Right cardiac atrium (tissue), 5 donors: ENCODE data around the gene TBC1D26. TPM values are rescaled to one million over a fixed set of nuclear protein-coding genes. Genes with fewer than 3 reads are reported as not detected.
"Not testable (repeated sequence)": the region's sequence is repeated elsewhere in the genome, so short reads cannot be mapped to it uniquely, and the experiment has no call there.

Experiments
- ATAC-seq, 2 donors: fragments of 200-7000 bp; cut with Tn5 transposase; one replicate each; pipeline versions ENCODE4 v1.8.0 to v1.9.1; 2020; ENCODE audit warnings: moderate library complexity in 2 of 2, mild to moderate bottlenecking in 1 of 2
- DNase-seq, 3 donors: peaks; one replicate each; pipeline ENCODE4 v3.0.0-alpha.2; 2020
- H3K27ac ChIP-seq: one replicate; pipeline ENCODE4 v1.5.1; 2013; ENCODE audit warnings: mild to moderate bottlenecking, low read length, control low read depth, moderate library complexity
- H3K27me3 ChIP-seq: one replicate; pipeline ENCODE4 v1.6.1; 2013; ENCODE audit not compliant: control insufficient read depth, insufficient read depth
- H3K4me1 ChIP-seq: one replicate; pipeline ENCODE4 v1.6.1; 2013; ENCODE audit warnings: low read length; ENCODE audit not compliant: control insufficient read depth, insufficient read depth
- H3K4me3 ChIP-seq: one replicate; pipeline ENCODE4 v1.5.1; 2013; ENCODE audit warnings: low read length, control low read depth
- H3K9me3 ChIP-seq: one replicate; pipeline ENCODE4 v1.6.1; 2013; ENCODE audit warnings: low read length; ENCODE audit not compliant: control insufficient read depth
- WGBS: extraction: QIAGEN DNeasy Blood & Tissue Kit; methylation state at CpG from one replicate; pipeline ENCODE4 v1.1.7; 2013; 5-methylcytosine and 5-hydroxymethylcytosine counted together
- intact Hi-C, 4 donors: fragments of 100-400 bp; cut with DNase I; formaldehyde crosslinking; loops; one replicate each; pipeline versions ENCODE4 v1.11.0 to v1.14.0; 2022 to 2023
- polyA plus RNA-seq: library from polyadenylated mRNA; stranded (reverse); fragments of 200-250 nt; gene quantifications from one replicate; pipeline ENCODE4 v1.2.3, GENCODE V29; 2013
- total RNA-seq, 4 donors: library from RNA; stranded (reverse); fragmentation: NEBNext Ultra II Directional; extraction: Animal tissue kit (Norgen Biotek cat#: 25700); gene quantifications; one replicate each; pipeline ENCODE4 v1.2.1, GENCODE V29; 2021
- donor health status: healthy with polysubstance abuse.
- donor health status: DM: no; HTN: yes; CAD: no.
- donor health status: DM: no; HTN: no; CAD: no.
- donor health status: DM: no; HTN: yes; CAD: no; lungs with severe emphysema.
- donor health status: DM: yes; HTN: yes; CAD: no.

TBC1D26 gene
- total and polyA plus RNA-seq, 5 donors = not detected

- H3K27ac ChIP-seq, ATAC-seq, intact Hi-C loops, H3K4me1 ChIP-seq, H3K4me3 ChIP-seq, DNase-seq, H3K27me3 ChIP-seq, H3K9me3 ChIP-seq: not testable (repeated sequence)
- 97% methylated on average over 11 of the region's 11 CpGs for WGBS
Observed at GRCh38 chr17:15716601-15717563, 15.2 kb upstream of the TBC1D26 start.

- WGBS = 81% methylated on average over 6 of the region's 14 CpGs
- DNase-seq, H3K4me1 ChIP-seq, intact Hi-C loops, ATAC-seq, H3K4me3 ChIP-seq, H3K27me3 ChIP-seq, H3K9me3 ChIP-seq, H3K27ac ChIP-seq: not testable (repeated sequence)
Observed at GRCh38 chr17:15730535-15730934, 1.5 kb upstream of the TBC1D26 start.

GRCh38 chr17:15733174-15733789, 1.2 kb downstream of the TBC1D26 start:
- 92% methylated on average over 8 of the region's 10 CpGs for WGBS
- H3K27ac ChIP-seq, H3K4me3 ChIP-seq, H3K9me3 ChIP-seq, H3K4me1 ChIP-seq, DNase-seq, intact Hi-C loops, ATAC-seq, H3K27me3 ChIP-seq: not testable (repeated sequence)

DNA sequence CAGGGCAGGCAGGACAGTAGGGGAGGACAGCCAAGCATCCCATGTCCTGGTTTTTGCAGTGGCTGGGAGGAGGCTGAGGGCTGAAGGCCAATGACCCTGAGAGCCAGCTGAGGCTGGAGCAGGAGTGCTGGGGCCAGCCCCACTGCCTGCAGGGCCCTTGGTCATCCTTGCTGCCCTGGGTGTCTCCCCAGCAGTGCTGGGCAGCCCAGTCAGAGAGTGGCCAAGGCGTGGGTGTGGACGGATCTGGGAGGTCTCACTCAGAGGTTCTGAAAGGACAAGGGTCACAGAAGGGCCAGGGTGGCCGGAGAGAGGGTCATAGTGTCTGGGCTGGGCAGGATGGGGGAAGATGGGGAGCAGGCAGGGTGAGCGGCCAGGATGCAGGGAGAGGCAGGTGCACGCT, 4.5 kb downstream of the TBC1D26 start:
- ATAC-seq, H3K9me3 ChIP-seq, H3K4me3 ChIP-seq, DNase-seq, intact Hi-C loops, H3K27me3 ChIP-seq, H3K27ac ChIP-seq, H3K4me1 ChIP-seq: not testable (repeated sequence)
- 87% methylated on average over 4 of the region's 5 CpGs for WGBS

DNA sequence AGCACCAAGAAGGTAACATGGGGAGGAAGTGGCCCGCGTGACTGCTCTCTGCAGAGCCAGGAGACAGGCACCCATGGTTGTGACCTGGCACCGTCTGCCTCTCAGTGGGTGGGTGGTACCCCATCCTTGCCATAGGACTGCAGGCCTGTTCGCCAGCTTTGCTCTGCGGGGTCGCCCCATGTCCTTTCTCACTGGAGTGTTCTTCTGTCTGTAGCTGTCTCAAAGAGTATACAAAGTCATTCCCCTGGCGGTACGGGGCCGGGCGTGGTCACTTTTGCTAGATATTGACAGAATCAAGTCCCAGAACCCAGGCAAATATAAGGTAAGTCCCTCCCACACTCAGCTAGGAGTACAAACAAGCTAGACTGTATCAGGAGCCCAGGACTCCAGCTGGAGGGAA, 6.0 kb downstream of the TBC1D26 start:
- H3K4me1 ChIP-seq = no peaks in the 10 kb centered on the region
- ATAC-seq = no peak
- H3K9me3 ChIP-seq = no peaks in the 10 kb centered on the region
- intact Hi-C loops = no loop called here
- WGBS = 90% methylated on average over 10 of the region's 10 CpGs
- no peak for DNase-seq
- H3K27me3 ChIP-seq = no peaks in the 10 kb centered on the region
- H3K4me3 ChIP-seq = no peak overlapping the region
- no peak overlapping the region for H3K27ac ChIP-seq

DNA sequence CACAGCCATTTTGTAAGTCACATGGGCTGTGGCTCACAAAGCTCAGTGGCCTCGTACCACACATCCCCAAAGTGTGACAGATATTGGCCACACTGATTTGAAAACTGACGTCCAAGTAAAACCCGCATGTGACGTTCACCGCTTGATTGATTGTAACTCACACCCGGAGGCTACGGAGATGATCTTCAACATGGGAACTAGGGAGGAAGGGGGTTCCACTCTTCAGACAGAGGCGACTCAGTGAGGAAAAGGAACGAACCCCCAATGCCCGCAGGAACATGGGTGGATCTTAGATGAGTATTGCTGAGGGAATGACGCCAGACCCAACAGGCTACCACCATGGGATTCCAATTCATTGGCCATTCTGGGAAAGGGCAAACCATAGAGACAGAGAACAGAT, 7.2 kb downstream of the TBC1D26 start:
- H3K4me3 ChIP-seq, H3K27ac ChIP-seq, H3K27me3 ChIP-seq, DNase-seq, ATAC-seq, H3K9me3 ChIP-seq, intact Hi-C loops, H3K4me1 ChIP-seq: not testable (repeated sequence)
- 89% methylated on average over 10 of the region's 11 CpGs for WGBS

- H3K4me1 ChIP-seq, H3K4me3 ChIP-seq, intact Hi-C loops, ATAC-seq, H3K27me3 ChIP-seq, H3K27ac ChIP-seq, H3K9me3 ChIP-seq: not testable (repeated sequence)
- WGBS = 49% methylated on average over 8 of the region's 8 CpGs
- peak in 1 of 3 donors; percentile 32 for DNase-seq
Observed at GRCh38 chr17:15740041-15740440, 8.0 kb downstream of the TBC1D26 start.

GRCh38 chr17:15740570-15741120, 8.6 kb downstream of the TBC1D26 start:
- Histone ChIP-seq H3K27me3 (no peaks in the 10 kb centered on the region), H3K4me3 (no peak overlapping the region), H3K9me3 (no peaks in the 10 kb centered on the region), H3K4me1 (no peaks in the 10 kb centered on the region), H3K27ac (no peak overlapping the region)
- DNase-seq (no peak), ATAC-seq (no peak)
- intact Hi-C loops = no loop called here
- 95% methylated on average over 7 of the region's 7 CpGs for WGBS

DNA sequence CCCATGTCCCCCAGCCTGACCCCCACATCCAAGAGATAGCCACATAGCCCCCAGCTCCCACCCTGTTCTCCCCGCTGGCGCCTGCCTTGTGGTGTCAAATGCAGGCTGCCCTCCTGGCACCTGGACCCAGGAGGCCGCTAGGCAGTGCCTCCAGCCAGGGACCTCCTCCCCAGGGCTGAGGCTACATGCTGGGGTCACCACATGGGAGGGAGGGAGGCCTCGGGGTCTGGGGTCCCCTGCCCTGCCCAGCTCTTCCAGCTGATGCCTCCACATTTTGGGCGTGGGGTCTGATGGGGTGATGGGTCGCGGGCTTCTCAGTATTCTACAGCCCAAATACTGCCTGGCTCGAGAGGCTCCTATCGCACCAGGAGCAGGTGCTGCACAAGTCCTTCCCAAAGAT, 9.5 kb downstream of the TBC1D26 start:
- intact Hi-C loops = no loop called here
- H3K9me3 ChIP-seq = no peaks in the 10 kb centered on the region
- no peak overlapping the region for H3K27ac ChIP-seq
- no peaks in the 10 kb centered on the region for H3K4me1 ChIP-seq
- H3K27me3 ChIP-seq = no peaks in the 10 kb centered on the region
- H3K4me3 ChIP-seq = no peak overlapping the region
- ATAC-seq (peak in 1 of 2 donors; percentile 12), DNase-seq (no peak)
- 94% methylated on average over 9 of the region's 9 CpGs for WGBS

DNA sequence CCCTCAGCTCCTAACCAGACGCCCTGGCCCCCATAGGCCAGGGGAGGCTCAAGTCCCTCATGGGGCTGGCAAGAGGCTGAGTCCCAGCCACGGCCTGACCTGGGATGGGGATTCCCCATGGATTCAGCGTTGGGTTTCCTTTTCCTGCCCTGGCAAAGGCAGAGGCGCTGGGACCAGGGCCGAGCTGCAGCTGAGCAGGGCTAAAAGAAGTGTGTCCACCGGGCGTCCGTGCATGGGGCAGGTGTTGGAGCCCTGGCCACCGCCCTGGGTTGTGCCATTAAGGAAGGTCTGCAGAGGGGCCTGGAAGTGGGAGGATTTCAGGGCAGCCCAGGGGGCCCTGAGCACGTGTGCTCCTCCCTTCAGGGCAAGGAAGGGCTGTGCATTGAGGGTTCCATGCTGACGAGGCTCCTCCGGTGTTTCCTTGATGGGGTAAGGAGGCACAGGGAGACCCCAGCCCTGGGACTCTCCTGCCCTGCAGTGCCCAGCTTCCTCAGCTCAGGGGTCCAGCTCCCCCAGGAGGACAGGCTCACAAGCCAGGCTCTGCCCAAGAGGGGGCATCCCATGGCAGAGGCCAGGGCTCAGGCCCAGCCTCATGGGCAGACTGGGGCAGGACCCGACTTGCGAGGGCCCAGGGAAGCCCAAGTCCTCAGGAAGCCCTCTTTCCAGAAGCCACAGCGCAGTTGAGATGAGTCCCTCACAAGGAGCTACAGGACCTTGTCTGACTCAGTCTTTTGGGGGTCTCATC, 10.1 kb downstream of the TBC1D26 start:
- no peak overlapping the region for H3K4me3 ChIP-seq
- intact Hi-C loops = no loop called here
- H3K9me3 ChIP-seq = no peaks in the 10 kb centered on the region
- DNase-seq (no peak), ATAC-seq (peak in 1 of 2 donors; percentile 13)
- no peaks in the 10 kb centered on the region for H3K27me3 ChIP-seq
- H3K4me1 ChIP-seq = no peaks in the 10 kb centered on the region
- WGBS = 80% methylated on average over 15 of the region's 15 CpGs
- H3K27ac ChIP-seq = no peak overlapping the region
